Transverse colon (tissue), 4 donors: ENCODE measurements around the gene MBTPS2. TPM values are rescaled to one million over a fixed set of nuclear protein-coding genes. Genes with fewer than 3 reads are reported as not detected.

Experiments used
- DNase-seq: peaks from one replicate; pipeline ENCODE4 v3.0.0-alpha.2; 2019
- H3K27ac ChIP-seq, 4 donors: fragments of 200-600 bp; sonication (generic); 2 replicates each; pipeline ENCODE4 v1.5.1; 2016 to 2018; ENCODE audit warnings: inconsistent platforms in 4 of 4
- H3K27me3 ChIP-seq: fragments of 200-600 bp; sonication (generic); 2 replicates; pipeline ENCODE4 v1.5.1; 2017; ENCODE audit warnings: inconsistent platforms
- H3K36me3 ChIP-seq, 4 donors: fragments of 200-600 bp; sonication (generic); 2 replicates each; pipeline ENCODE4 v1.5.1; 2017 to 2019; ENCODE audit warnings: inconsistent platforms in 4 of 4
- H3K4me1 ChIP-seq, 4 donors: fragments of 200-600 bp; sonication (generic); 2 replicates each; pipeline ENCODE4 v1.5.1; 2017 to 2020; ENCODE audit warnings: inconsistent platforms in 4 of 4
- H3K4me3 ChIP-seq, 4 donors: fragments of 200-600 bp; sonication (generic); 1 replicate in 1 of 4; 2 replicates in 3 of 4; pipeline versions ENCODE4 v1.5.1 to v1.6.1; 2017 to 2019; ENCODE audit warnings: inconsistent platforms in 4 of 4
- H3K9me3 ChIP-seq, 2 donors: fragments of 200-600 bp; sonication (generic); 2 replicates each; pipeline ENCODE4 v1.5.1; 2017 to 2019; ENCODE audit warnings: inconsistent platforms in 2 of 2
- EP300 ChIP-seq: sonication (generic); formaldehyde crosslinking; IDR thresholded peaks from one replicate; pipeline ENCODE4 v1.6.1; 2017; ENCODE audit warnings: antibody characterized with exemption, low read depth
- POLR2A ChIP-seq: fragments of 450-650 bp; IDR thresholded peaks from one replicate; pipeline ENCODE4 v1.6.1; 2016; ENCODE audit warnings: antibody characterized with exemption, mild to moderate bottlenecking, moderate library complexity
- POLR2AphosphoS5 ChIP-seq, 3 donors: sonication (generic); formaldehyde crosslinking; IDR thresholded peaks; one replicate each; pipeline ENCODE4 v1.6.1; 2016; ENCODE audit warnings: antibody characterized with exemption in 3 of 3
- WGBS, 2 donors: methylation state at CpG; one replicate each; pipeline ENCODE4 v1.1.5; 2018; ENCODE audit warnings: low coverage in 1 of 2; 5-methylcytosine and 5-hydroxymethylcytosine counted together
- in situ Hi-C, 4 donors: fragments of 200-750 bp; cut with MboI; loops; one replicate each; pipeline versions ENCODE4 v1.15.0 to v1.15.1; 2017; ENCODE audit warnings: low sequenced_read_pairs in 3 of 4, low pct_ligation_motif_present in 1 of 4, low pct_unique_long_range_greater_than_20kb in 1 of 4
- intact Hi-C: fragments of 100-400 bp; cut with DNase I; formaldehyde crosslinking; loops from one replicate; pipeline ENCODE4 v1.15.1; 2023; ENCODE audit warnings: low total_unique reads
- total RNA-seq, 4 donors: library from RNA; depleted of rRNA; stranded (reverse); fragments of >200 nt; gene quantifications; one replicate each; pipeline ENCODE4 v1.1.0, GENCODE V29; 2016
- TF ChIP-seq, protein P1 (sequence below), 5 experiments: fragments of 200-600 bp in 3 of 5; fragments of 450-650 bp in 2 of 5; sonication (generic) in 3 of 5; IDR thresholded peaks; 1 replicate in 2 of 5; 2 replicates in 3 of 5; pipeline ENCODE4 v1.5.1; 2016 to 2017; ENCODE audit warnings: antibody characterized with exemption in 5 of 5, inconsistent platforms in 3 of 5, mild to moderate bottlenecking in 2 of 5, moderate library complexity in 1 of 5

The MBTPS2 gene
- total RNA-seq, 4 donors from 2014 or later = 1.8 to 7.8 (median 4.7) TPM

DNA sequence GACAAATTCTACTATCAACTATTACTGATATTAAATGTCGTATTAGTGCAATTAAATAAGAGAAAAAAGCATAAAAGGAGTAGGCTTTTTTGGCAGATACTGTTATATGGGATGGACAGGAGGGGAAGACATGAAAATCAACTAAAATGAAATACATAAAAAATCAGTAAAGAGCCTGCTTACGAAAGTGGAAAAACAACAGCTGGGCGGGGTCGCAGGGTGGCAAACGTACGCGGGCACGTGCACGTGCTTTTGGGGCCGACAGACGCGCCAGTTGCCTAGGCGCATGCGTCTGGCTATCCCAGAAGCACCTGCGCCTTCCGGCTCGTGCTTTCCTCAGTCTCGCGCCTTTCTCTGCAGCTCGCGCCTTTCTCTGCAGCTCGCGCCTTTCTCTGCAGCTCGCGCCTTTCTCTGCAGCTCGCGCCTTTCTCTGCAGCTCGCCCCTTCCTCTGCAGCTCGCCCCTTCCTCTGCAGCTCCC is 16.6 kb downstream of the MBTPS2 start, which contains the start of gene YY2:
TSS of gene YY2 (plus strand) at position 51 of the 479 bp plus-strand sequence. CDS start 498 bp downstream, outside the sequence.
- H3K27me3 ChIP-seq = no peaks in the 10 kb centered on the region
- intact Hi-C loops (no loop called here), in situ Hi-C loops (no loop called here)
- H3K9me3 ChIP-seq = no peaks in the 10 kb centered on the region
- no peaks in the 10 kb centered on the region for H3K4me1 ChIP-seq
- H3K36me3 ChIP-seq = no peaks in the 10 kb centered on the region
- no peak within 1 kb of the TSS for H3K4me3 ChIP-seq
- no peak for DNase-seq
- TF ChIP-seq, protein P1, sequence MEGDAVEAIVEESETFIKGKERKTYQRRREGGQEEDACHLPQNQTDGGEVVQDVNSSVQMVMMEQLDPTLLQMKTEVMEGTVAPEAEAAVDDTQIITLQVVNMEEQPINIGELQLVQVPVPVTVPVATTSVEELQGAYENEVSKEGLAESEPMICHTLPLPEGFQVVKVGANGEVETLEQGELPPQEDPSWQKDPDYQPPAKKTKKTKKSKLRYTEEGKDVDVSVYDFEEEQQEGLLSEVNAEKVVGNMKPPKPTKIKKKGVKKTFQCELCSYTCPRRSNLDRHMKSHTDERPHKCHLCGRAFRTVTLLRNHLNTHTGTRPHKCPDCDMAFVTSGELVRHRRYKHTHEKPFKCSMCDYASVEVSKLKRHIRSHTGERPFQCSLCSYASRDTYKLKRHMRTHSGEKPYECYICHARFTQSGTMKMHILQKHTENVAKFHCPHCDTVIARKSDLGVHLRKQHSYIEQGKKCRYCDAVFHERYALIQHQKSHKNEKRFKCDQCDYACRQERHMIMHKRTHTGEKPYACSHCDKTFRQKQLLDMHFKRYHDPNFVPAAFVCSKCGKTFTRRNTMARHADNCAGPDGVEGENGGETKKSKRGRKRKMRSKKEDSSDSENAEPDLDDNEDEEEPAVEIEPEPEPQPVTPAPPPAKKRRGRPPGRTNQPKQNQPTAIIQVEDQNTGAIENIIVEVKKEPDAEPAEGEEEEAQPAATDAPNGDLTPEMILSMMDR (IDR thresholded peaks at IDR 0.05) = no peak
- TF ChIP-seq POLR2AphosphoS5 (IDR thresholded peaks at IDR 0.05) (no peak), POLR2A (no peak), EP300 (no peak)
- WGBS, 2 donors = 92 to 93% methylated on average over 5 to 29 of the region's 29 CpGs
- no peak within 1 kb of the TSS for H3K27ac ChIP-seq

- Histone ChIP-seq H3K27ac (no peak overlapping the region), H3K9me3 (no peaks in the 10 kb centered on the region), H3K36me3 (no peaks in the 10 kb centered on the region), H3K4me3 (no peak overlapping the region), H3K27me3 (no peaks in the 10 kb centered on the region), H3K4me1 (no peaks in the 10 kb centered on the region)
- intact Hi-C loops = no loop called here
- WGBS, 2 donors = 96% methylated on average over 21 of the region's 21 CpGs; no CpG with 5 or more reads in 1 of the 2 donors
- DNase-seq = no peak
- TF ChIP-seq POLR2AphosphoS5 (IDR thresholded peaks at IDR 0.05) (no peak), POLR2A (no peak), EP300 (no peak)
- TF ChIP-seq, protein P1 (IDR thresholded peaks at IDR 0.05) = no peak
- in situ Hi-C loops = no loop called here
These were observed 17.1 kb downstream of the MBTPS2 start for GRCh38 chrX:21856504-21856903.

- no peak overlapping the region for H3K4me3 ChIP-seq
- WGBS, 2 donors = 100% methylated on average over 1 of the region's 1 CpG; no CpG with 5 or more reads in 1 of the 2 donors
- no peaks in the 10 kb centered on the region for H3K36me3 ChIP-seq
- no peaks in the 10 kb centered on the region for H3K4me1 ChIP-seq
- DNase-seq = no peak
- intact Hi-C loops (no loop called here), in situ Hi-C loops (no loop called here)
- no peak for TF ChIP-seq POLR2A
- no peaks in the 10 kb centered on the region for H3K27me3 ChIP-seq
- no peaks in the 10 kb centered on the region for H3K9me3 ChIP-seq
- no peak overlapping the region for H3K27ac ChIP-seq
These were observed 23.8 kb downstream of the MBTPS2 start for GRCh38 chrX:21863241-21863640.

GRCh38 chrX:21865436-21865835 is 26.0 kb downstream of the MBTPS2 start:
- Histone ChIP-seq H3K4me3 (no peak overlapping the region), H3K9me3 (no peaks in the 10 kb centered on the region), H3K36me3 (no peaks in the 10 kb centered on the region), H3K27me3 (no peaks in the 10 kb centered on the region), H3K27ac (no peak overlapping the region), H3K4me1 (no peaks in the 10 kb centered on the region)
- intact Hi-C loops (no loop called here), in situ Hi-C loops (no loop called here)
- no peak for DNase-seq
- TF ChIP-seq EP300 (no peak), POLR2AphosphoS5 (IDR thresholded peaks at IDR 0.05) (no peak), POLR2A (no peak)
- TF ChIP-seq, protein P1 (IDR thresholded peaks at IDR 0.05) = no peak

GRCh38 chrX:21870494-21870893 is 31.1 kb downstream of the MBTPS2 start:
- no peak overlapping the region for H3K27ac ChIP-seq
- H3K9me3 ChIP-seq = no peaks in the 10 kb centered on the region
- intact Hi-C loops = loop anchor here (5.0 kb wide), 1 partner anchor 1408 kb away; no protein-coding TSS in a partner anchor
- no peaks in the 10 kb centered on the region for H3K4me1 ChIP-seq
- in situ Hi-C loops = no loop called here
- H3K27me3 ChIP-seq = no peaks in the 10 kb centered on the region
- no peak overlapping the region for H3K4me3 ChIP-seq
- H3K36me3 ChIP-seq = no peaks in the 10 kb centered on the region
- WGBS, 2 donors = 67% methylated on average over 1 of the region's 1 CpG; no CpG with 5 or more reads in 1 of the 2 donors
- DNase-seq = no peak
- TF ChIP-seq POLR2A (no peak), EP300 (no peak)
